Measurements from ENCODE around the gene LAMC1.
A peak's percentile ranks its signal among the peaks of the same experiment; 100 is the strongest.

Gene LAMC1

GRCh38 chr1:183023146-183023600 lies at the start of gene LAMC1:
Gene LAMC1 (plus strand): TSS chr1:183023420. CDS start chr1:183023717, 297 bp downstream.
- DNase-seq (ENCODE audit: low read depth): peak; percentile 91

GRCh38 chr1:182974506-182975191 lies 48.6 kb upstream of the LAMC1 start:
- DNase-seq (ENCODE audit: low read depth): no peak

DNA sequence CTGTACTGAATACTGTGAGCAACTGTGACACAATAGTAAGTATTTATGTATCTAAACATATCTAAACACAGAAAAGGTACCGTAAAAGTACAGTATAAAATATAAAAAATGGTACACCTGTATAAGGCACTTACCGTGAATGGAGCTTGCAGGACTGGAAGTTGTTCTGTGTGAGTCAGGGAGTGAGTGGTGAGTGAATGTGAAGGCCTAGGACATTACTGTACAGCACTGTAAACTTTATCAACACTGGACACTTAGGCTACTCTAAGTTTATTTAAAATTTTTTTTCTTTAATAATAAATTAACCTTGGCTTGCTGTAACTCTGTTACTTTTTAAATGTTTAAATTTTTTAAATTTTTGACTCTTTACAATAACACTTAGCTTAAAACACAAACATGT lies 45.7 kb upstream of the LAMC1 start:
- DNase-seq (ENCODE audit: low read depth): peak; percentile 46

GRCh38 chr1:182978151-182978853 lies 44.9 kb upstream of the LAMC1 start:
- no peak for DNase-seq (ENCODE audit: low read depth)

GRCh38 chr1:182984138-182984537 lies 39.1 kb upstream of the LAMC1 start:
- no peak for DNase-seq (ENCODE audit: low read depth)

- DNase-seq (ENCODE audit: low read depth): no peak
These were observed 38.6 kb upstream of the LAMC1 start for GRCh38 chr1:182984621-182985020.

DNA sequence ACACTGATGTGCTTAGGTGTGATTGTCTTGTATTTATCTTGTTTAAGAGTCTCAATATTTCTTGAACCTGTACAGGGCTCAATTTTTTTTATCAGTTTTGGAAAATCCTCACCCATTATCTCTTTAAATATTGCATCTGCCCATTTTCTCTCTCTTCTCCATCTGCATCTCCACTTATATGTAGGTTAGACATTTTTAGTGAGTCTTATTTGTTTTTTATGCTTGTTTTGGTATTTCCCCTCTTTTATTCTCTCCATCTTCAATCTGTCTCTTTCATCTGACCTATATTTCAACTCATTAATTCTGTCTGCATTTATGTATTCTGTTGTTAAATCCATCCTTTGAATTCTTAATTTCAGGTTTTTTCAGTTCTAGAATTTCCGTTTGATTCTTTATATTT lies 37.3 kb upstream of the LAMC1 start:
- DNase-seq (ENCODE audit: low read depth): no peak

GRCh38 chr1:182990413-182991144 lies 32.6 kb upstream of the LAMC1 start:
- DNase-seq (ENCODE audit: low read depth): peak; percentile 73

DNA sequence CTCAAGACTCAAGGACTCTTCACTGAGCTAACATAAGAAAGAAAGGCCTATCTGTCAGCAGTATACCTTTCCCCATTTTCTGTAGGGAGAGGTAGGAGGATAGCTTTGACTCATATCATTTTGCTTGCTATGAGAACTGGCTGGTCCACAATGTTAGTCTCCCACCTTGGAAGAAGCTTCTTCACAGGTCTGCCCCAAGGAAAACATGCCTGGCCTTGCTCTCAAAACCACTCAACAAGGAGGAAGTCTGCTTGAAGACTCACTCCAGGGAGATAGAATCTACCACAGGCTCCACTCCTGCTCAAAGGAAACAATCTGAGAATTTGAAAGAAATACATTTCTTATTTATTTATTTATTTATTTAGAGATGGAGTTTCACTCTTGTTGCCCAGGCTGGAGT lies 29.5 kb upstream of the LAMC1 start:
- no peak for DNase-seq (ENCODE audit: low read depth)

GRCh38 chr1:182995894-182996293 lies 27.3 kb upstream of the LAMC1 start:
- DNase-seq (ENCODE audit: low read depth): no peak

DNA sequence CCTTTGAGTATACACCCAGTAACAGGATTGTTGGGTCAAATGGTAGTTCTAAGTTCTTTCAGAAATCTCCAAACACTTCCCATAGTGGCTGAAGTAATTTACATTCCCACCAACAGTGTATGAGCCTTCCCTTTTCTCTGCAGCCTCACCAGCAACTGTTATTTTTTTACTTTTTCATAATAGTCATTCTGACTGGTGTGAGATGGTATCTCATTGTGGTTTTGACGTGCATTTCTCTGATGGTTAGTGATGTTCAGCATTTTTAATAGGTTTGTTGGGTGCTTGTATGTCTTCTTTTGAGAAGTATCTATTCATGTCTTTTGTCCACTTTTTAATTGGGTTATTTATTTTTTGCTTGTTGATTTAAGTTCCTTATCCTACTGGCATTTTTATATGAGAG lies 26.4 kb upstream of the LAMC1 start:
- DNase-seq (ENCODE audit: low read depth): peak; percentile 54

- peak; percentile 38 for DNase-seq (ENCODE audit: low read depth)
These were observed 24.7 kb upstream of the LAMC1 start for GRCh38 chr1:182998482-182998881.

GRCh38 chr1:183000167-183000962 lies 22.9 kb upstream of the LAMC1 start:
- DNase-seq (ENCODE audit: low read depth): no peak

DNA sequence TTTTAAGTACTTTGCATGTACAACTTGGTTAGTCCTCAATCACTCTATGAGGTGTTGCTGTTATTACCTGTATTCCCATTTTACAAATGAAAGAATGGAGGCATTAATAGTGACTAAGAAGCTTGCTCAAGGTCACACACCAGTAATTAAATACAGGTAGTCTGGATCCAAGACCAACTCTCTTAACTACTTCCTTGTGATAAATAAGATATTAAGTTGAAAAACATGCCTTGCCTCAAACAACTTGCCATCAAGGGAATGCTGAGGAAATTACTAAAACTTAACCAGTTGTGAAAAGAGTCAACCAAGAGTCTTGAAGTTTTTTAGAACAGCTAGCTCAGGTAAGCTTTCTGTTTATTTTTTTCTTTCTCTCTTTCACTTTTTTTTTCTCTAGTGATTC lies 21.0 kb upstream of the LAMC1 start:
- no peak for DNase-seq (ENCODE audit: low read depth)

DNA sequence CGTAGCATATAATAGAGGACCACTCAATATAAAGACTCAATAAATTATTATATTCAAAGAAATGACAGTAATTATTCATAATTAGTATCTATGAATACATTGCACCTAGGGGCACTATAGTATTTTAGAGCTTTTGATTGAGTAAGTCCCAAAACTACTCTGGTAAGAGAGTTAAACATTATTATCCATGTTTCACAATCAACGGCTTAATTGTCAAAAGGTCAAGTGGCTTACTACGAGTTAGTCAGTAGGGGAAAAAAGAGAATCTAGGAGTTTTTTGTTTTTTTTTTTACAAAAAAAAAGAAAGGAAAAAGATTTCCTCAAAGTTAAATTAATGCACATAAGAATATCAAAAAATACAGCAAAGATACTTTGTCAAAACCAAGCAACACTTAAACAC lies 20.4 kb upstream of the LAMC1 start:
- DNase-seq (ENCODE audit: low read depth): no peak

GRCh38 chr1:183003203-183003602 lies 20.0 kb upstream of the LAMC1 start:
- DNase-seq (ENCODE audit: low read depth): no peak

DNA sequence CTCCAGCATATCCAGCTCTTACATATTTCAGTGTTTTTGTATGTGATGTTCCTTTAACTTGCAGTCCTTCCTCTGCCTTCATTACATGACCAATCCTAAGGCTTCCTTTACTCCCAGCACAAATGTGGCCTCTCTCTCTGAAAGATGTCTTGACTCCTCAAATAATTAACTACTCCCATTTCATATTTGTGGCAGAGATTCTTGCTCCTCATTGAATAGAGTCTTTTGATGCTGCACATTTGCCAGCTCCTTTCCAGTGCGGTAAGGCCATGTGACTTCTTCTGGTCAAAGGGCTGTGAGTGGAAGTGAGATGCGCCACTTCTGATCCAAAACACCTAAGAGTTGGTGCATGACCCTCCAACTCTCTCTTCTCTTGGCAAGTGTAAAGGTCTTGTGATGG lies 19.1 kb upstream of the LAMC1 start:
- no peak for DNase-seq (ENCODE audit: low read depth)

DNA sequence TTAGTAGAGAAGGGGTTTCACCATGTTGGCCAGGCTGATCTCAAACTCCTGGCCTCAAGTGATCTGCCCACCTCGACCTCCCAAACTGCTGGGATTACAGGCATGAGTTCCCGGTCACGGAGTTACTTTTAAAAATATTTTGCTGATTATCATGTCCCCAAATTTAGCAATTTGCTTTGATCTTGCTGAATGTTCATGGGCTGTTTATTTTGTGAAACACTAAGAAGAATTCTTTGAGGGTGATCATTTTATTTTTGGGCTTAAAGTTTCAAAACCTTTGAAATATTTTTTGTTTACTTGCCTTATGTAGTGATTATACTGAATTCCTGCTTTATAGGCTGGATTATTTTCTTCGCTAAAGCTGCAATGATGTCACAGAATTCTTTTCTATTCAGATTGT lies 11.4 kb upstream of the LAMC1 start:
- DNase-seq (ENCODE audit: low read depth): no peak

DNA sequence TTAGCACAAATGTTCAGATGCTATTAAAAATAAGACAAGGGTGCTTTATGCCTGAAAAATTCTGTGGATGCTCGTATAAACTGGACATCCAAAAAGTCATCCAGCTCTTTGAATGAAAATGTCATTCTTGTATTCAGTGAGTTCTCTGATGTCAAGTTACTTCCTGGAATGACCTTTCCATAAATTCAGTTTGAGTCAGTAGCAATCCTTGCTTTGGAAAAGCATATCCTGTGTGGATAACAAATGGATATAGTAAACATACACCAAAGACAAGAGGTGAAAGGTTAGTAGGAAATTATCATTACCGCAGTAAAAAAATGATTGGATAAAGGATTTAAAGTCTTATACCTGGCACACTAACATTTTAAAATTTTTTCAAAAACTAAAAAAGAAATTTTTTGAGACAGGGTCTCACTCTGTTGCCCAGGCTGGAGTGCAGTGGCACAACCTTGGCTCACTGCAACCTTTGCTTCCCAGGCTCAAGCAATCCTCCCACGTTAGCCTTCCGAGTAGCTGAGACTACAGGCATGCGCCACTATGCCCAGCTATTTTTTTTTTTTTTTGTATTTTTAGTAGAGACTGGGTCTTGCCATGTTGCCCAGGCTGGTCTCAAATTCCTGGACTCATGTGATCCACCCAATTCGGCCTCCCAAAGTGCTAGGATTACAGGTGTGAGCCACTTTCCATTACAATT lies 10.8 kb upstream of the LAMC1 start:
- no peak for DNase-seq (ENCODE audit: low read depth)

DNA sequence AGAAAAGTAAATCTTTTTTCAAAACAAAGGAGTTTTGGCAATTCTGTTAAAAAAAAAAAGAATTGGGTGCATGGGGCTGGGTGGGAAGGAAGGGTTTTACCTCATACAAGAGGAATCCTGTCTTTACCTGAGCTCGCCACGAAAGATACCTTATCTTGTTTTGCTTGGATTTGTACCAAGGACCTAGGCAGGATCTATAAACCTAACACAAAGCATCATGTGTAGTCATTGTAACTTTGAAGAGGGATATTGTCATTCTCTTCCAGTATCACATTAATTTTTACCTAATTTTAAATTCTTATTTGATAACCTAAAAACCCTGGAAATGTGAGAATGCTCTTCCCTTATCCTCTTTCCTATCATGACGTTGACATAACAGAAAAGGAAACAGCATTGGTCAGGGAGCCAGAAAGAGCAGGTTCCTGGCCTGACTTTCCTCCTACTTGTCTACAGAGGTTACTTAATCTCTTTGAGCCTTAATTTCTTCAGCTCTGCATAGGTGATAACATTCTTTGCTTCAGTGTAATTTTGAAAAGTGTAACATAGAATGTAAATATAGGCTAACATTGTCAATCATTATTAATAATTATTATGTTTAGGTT lies 4.0 kb upstream of the LAMC1 start:
- no peak for DNase-seq (ENCODE audit: low read depth)

GRCh38 chr1:183019860-183020259 lies 3.4 kb upstream of the LAMC1 start:
- no peak for DNase-seq (ENCODE audit: low read depth)

Measured in ELR (cell line).